ENCODE measurements around the gene EXOC2. TPM values are rescaled to one million over a fixed set of nuclear protein-coding genes. Genes with fewer than 3 reads are reported as not detected.

EXOC2 gene
- total RNA-seq, 1 donor from 2014 or later = 28.5 TPM

GRCh38 chr6:582370-582769 lies 110.6 kb downstream of the EXOC2 start:
- ATAC-seq = no peak
- H3K4me1 ChIP-seq = no peaks in the 10 kb centered on the region
- intact Hi-C loops (cut with DNase I) = no loop called here
- H3K27ac ChIP-seq = no peak overlapping the region
- TF ChIP-seq CTCF (IDR thresholded peaks at IDR 0.05) = no peak
- H3K4me3 ChIP-seq = no peak overlapping the region
- peaks cover 17% of the 10 kb centered on the region for H3K36me3 ChIP-seq
- H3K9me3 ChIP-seq = no peaks in the 10 kb centered on the region
- DNase-seq = no peak
- H3K27me3 ChIP-seq (ENCODE audit: low read depth) = no peaks in the 10 kb centered on the region

GRCh38 chr6:579339-579738 lies 113.6 kb downstream of the EXOC2 start:
- Histone ChIP-seq H3K27ac (no peak overlapping the region), H3K27me3 (ENCODE audit: low read depth) (no peaks in the 10 kb centered on the region), H3K9me3 (no peaks in the 10 kb centered on the region), H3K36me3 (peaks cover 4% of the 10 kb centered on the region), H3K4me1 (no peaks in the 10 kb centered on the region), H3K4me3 (no peak overlapping the region)
- no peak for TF ChIP-seq CTCF (IDR thresholded peaks at IDR 0.05)
- DNase-seq = no peak
- no peak for ATAC-seq
- intact Hi-C loops (cut with DNase I) = no loop called here

- DNase-seq (no peak), ATAC-seq (no peak)
- no peaks in the 10 kb centered on the region for H3K27me3 ChIP-seq (ENCODE audit: low read depth)
- no peak overlapping the region for H3K27ac ChIP-seq
- no peaks in the 10 kb centered on the region for H3K4me1 ChIP-seq
- H3K9me3 ChIP-seq = no peaks in the 10 kb centered on the region
- H3K36me3 ChIP-seq = peaks cover 31% of the 10 kb centered on the region
- H3K4me3 ChIP-seq = no peak overlapping the region
- TF ChIP-seq CTCF (IDR thresholded peaks at IDR 0.05) = no peak
- intact Hi-C loops (cut with DNase I) = no loop called here
These were observed 120.2 kb downstream of the EXOC2 start for GRCh38 chr6:572596-573265.

- H3K27me3 ChIP-seq (ENCODE audit: low read depth) = no peaks in the 10 kb centered on the region
- TF ChIP-seq CTCF (IDR thresholded peaks at IDR 0.05) = no peak
- H3K4me3 ChIP-seq = no peak overlapping the region
- no peak overlapping the region for H3K27ac ChIP-seq
- ATAC-seq (no peak), DNase-seq (no peak)
- no peaks in the 10 kb centered on the region for H3K4me1 ChIP-seq
- intact Hi-C loops (cut with DNase I) = no loop called here
- no peaks in the 10 kb centered on the region for H3K9me3 ChIP-seq
- peaks cover 34% of the 10 kb centered on the region for H3K36me3 ChIP-seq
These were observed 121.0 kb downstream of the EXOC2 start for GRCh38 chr6:571892-572291.

- H3K4me1 ChIP-seq = no peaks in the 10 kb centered on the region
- DNase-seq (no peak), ATAC-seq (no peak)
- intact Hi-C loops (cut with DNase I) = no loop called here
- H3K36me3 ChIP-seq = peaks cover 34% of the 10 kb centered on the region
- no peak overlapping the region for H3K27ac ChIP-seq
- H3K27me3 ChIP-seq (ENCODE audit: low read depth) = no peaks in the 10 kb centered on the region
- no peak overlapping the region for H3K4me3 ChIP-seq
- no peaks in the 10 kb centered on the region for H3K9me3 ChIP-seq
- TF ChIP-seq CTCF (IDR thresholded peaks at IDR 0.05) = no peak
These were observed 122.1 kb downstream of the EXOC2 start for GRCh38 chr6:570825-571224.

Data from lower lobe of right lung (tissue), 2 donors.